NCI-H2227 treated with DMSO at 0.1 percent for 48 hours (cell line): ENCODE results near the gene IGFBP4.

Experiments used
- DNase-seq: peaks from one replicate; lab custom pipeline; 2025; lab: John Stamatoyannopoulos, UW

Gene IGFBP4

DNA sequence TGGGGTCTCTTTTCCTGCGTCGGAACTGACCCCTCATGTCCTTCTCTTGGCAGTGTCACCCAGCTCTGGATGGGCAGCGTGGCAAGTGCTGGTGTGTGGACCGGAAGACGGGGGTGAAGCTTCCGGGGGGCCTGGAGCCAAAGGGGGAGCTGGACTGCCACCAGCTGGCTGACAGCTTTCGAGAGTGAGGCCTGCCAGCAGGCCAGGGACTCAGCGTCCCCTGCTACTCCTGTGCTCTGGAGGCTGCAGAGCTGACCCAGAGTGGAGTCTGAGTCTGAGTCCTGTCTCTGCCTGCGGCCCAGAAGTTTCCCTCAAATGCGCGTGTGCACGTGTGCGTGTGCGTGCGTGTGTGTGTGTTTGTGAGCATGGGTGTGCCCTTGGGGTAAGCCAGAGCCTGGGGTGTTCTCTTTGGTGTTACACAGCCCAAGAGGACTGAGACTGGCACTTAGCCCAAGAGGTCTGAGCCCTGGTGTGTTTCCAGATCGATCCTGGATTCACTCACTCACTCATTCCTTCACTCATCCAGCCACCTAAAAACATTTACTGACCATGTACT, 13.2 kb downstream of the IGFBP4 start:
- no peak for DNase-seq

DNA sequence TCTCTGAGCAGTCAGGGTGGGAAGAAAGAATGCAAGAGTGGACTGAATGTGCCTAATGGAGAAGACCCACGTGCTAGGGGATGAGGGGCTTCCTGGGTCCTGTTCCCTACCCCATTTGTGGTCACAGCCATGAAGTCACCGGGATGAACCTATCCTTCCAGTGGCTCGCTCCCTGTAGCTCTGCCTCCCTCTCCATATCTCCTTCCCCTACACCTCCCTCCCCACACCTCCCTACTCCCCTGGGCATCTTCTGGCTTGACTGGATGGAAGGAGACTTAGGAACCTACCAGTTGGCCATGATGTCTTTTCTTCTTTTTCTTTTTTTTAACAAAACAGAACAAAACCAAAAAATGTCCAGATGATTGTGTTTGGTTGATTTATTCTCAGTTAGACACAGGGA, 14.1 kb downstream of the IGFBP4 start:
- DNase-seq: no peak

DNA sequence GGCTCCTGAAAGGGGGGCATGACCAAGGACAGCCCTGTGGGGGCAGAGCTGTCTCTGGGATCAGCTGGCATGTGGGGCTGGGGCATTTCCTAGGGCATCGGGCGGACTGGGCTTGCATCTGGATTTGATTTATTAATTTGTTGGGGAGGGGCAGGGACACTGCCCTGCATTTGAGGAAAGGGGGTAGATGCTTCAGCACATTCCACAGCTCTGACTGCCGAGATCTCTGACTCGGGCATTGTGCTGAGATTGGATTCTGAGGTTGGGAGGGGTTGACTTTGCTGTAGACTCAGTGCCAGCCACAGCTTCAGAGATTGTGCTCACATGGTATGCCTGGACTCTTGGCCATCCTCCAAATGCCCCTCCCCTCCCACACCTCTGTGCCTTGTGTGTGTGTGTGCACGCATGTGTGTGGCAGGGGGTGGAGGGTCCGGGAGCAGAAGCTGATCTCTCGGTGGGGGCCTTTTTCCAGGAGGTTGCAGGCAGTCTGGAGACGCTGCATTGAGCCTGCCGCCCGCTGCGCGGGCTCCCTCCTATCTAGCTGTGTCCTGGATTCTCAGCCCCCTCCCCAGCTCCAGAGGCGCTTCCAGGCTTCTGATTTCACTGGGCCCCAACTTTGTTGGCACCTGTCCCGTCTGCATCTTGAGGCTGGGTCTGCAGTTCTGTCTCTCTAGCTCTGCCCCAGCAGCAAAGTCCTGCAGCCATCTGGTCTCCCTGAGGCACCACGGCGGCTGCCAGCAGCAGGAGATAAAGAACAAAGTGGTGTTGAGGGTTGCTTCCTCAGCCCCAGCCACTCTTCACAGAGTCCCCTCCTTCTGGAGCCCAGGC, 14.9 kb downstream of the IGFBP4 start:
- peak; percentile 26 for DNase-seq

DNA sequence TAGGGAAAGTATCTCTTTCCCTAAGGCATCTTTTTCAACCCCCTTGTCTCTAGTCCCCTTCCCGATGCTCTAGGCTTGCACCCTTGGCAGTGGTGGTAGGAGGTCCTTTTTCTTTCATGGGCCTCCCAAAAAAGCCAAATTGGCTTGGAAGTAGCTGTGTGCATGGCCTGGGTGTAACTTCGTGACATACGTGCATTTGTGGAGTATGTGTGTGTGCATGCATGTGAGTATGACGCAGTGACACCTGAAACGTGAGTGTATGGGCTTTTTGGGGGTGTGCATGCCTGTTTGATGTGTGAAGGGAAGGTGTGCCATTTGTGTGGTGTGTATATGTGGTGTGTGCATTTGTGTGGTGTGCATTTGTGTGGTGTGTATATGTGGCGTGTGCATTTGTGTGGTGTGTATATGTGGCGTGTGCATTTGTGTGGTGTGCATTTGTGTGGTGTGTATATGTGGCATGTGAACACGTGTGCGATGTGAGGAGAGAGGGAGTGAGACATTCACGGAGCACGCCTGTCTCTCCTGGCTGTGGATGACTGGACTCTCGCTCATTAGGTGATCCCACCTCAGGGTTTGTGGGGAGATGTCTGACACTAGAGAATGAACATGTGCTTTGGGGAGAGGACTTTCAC, 15.7 kb downstream of the IGFBP4 start:
- no peak for DNase-seq

DNA sequence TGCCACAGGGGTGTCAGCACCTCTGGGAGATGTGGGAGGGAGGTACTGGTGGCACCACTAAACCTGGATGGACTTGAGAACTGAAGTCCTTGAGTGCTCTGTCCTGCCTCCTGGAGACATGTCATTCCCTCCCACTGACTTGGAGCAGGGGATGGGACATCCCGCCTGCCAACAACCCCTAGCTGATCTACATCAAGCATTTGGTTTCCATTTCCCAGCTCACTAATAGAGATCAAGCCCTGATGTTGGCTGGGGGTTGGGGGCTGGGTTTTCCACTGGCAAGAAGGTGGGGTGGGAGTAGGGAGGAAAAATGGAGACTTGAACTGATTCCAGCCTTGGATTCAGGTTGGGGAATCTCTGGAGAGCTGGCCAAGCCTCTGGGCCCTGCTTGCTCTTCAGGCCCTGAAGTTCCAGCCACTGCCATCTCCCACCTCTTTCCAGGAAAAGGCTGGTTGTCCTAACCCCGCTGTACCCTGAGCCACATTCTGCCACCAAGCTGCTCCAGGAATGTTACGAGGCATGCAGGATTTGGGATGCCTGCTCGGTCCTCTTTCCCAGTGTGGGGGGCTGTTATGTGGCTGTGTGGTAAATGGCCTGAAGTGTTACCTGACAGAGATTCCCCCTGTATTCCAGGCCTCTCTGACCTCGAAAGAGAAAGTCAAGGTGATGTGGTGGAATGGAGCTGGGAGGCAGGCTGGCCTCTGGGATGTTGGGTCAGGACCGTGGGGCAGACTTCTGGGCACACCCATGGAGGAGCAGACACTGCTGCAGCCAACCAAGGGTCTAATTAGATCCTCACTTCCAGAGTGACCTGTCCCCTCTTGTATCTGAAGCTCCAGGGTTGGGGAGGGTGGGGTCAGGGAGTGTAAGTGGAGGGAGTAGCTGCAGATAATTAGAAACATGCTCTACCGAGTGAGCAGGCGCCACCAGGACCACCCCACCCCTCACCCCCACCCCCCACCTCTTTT, 16.7 kb downstream of the IGFBP4 start:
- DNase-seq: no peak

DNA sequence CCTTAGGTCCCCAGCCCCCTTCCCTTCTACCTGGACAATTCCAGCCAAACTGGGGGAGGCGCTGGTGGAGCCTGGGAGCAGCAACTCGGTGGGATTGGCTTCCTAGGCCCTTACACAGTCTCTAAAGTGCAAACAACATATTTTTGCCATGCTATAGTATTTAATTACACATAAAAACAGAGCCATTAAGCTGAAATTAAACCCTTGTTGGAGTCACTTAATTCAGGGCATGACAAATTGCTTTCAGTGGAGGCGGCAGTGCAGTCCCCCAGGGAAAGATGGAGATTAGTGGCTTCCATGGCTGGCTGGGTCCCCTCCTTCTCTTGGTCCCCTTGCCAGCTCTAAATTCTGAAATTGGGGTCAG, 17.3 kb downstream of the IGFBP4 start:
- no peak for DNase-seq

DNA sequence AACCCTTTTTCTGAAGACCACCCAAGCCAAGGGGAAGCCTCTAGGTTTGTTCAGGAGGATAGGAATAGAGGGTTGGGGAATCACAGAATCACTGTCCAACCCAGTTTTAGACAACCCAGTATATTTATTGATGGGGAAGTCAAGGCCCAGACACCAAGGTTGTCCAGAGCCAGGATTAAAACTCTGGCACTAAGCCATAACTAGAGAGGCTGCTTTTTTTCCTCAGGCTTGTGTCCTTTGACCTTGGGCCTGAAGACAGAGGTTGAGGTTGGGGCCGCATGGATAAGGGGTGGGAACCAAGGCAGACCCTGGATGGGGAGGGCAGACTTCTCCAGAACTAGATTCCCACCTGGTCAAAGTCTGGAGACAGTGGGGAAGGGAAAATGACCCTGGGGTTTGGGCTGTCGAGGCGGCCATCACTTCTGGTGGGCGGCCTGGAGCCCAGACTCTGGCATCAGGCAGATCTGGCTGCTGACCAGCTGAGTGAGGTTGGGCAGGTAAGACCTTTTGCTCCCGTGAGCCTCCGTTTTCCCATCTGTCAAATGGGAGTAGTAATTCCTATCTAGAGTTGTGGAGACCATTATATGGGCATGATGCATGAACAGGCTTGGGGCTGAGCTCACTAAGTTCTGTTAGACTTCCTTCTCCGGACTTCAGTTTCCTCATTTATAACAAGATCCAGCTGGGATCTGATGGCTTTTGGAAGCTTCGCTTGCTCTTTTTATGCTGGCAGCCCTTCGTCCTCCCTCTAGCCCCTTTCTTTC, 17.9 kb downstream of the IGFBP4 start:
- DNase-seq: no peak

DNA sequence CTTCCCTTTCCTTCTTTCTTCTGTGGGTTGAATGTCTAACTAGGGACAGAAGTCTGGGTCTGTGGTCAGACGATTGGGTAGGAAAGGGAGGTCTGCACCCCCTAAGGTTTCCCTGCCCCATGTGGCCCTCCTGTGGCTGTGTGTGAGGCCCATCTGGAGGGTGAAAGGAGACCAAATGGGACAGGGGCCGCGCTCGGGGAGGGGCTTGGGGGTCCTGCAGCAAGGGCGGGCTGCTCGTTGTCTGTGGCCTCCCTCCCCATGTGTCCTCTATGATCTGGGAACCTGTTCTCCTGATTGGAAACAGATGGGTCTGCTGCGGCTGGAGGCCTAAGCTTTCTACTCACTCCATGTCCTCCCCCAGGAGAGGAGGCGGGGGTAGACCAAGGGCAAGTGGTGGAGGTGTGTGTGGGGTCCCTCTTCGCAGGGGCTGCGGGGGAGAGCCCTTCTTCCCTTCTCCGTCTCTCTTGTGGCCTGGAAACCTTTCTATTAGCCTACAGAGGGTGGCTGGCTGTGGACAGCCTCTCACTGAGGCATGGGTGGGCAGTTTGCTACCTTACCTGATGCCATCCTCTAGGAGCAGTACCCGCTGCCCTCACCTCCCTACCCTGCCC, 18.6 kb downstream of the IGFBP4 start:
- DNase-seq: no peak

DNA sequence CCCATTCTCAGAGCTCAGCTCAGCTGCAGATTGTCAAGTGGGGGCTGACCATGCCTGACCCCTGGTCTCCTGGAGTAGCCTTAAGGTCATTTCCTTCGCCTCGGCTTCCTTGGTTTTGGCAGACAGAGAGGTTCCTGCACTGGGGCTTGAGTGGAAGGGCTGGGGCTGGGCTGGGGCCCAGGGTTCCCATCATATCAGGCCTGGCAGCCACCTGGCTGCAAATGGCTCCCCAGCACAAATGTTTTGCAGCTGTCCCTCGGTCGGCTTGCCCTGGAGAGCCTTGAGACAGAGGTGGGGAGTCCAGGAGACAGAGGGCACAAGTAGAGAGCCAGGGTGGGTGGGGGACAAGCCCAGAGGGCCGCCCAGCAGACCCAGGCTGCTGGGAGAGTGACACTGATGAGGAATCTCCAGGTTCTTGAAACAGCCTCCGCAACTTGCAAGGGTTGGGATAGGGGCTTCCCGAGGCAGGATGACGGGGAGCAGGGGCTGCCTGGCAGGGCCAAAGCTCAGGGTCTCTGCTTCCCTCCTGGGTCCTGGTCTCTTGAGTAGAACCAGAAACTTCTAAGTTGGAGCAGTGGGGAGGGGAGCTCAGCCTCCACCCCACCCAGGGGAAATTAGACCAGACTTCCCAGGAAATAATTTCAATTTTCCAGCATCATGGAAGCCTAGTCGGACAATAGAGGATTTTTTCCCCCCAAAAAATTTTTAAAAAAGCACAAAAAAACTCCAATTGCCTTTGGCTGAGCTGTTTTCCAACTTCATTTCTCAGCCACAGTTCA, 19.3 kb downstream of the IGFBP4 start:
- no peak for DNase-seq

DNA sequence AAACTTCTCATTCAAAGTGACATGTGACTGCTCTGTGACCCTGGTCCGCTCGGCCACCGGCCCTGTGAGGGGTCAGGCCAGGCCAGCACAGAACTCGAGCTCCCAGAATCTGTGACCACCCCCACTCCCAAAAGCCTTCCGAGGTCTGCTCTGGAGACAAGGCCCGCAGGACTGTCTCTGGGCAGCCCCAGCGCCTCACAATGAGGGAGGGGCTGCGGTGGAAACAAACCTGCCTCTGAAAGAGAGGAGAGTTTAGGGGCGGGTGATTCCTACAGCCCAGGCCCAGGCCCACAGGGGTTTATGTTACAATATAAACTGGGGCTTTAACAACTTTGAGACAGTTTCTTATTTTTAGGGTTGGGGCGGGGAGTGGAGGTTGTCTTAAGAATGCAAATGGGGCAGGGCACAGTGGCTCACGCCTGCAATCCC, 19.9 kb downstream of the IGFBP4 start:
- no peak for DNase-seq

DNA sequence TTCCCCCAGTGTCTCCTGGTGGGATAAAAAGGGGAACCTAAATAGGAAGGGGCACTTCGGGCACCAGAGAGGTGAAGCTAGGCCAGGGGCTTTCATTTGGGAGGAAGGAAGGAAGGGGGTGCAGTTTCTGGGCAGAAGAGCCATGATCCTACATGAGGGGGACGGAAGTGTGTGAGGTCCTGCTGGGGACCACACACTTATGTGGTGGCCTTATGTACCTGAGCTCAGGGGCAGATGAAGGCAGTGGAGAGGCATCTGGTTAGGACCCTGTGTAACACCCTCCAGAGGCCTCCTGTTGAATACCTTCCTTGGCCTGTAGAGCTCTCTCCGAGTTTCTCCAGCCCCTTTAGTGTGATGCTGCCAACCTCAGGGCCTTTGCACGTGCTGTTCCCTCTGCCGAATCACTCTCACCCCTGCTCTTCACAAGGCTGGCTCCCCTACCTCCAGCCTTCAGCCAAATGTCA, 21.2 kb downstream of the IGFBP4 start:
- no peak for DNase-seq

DNA sequence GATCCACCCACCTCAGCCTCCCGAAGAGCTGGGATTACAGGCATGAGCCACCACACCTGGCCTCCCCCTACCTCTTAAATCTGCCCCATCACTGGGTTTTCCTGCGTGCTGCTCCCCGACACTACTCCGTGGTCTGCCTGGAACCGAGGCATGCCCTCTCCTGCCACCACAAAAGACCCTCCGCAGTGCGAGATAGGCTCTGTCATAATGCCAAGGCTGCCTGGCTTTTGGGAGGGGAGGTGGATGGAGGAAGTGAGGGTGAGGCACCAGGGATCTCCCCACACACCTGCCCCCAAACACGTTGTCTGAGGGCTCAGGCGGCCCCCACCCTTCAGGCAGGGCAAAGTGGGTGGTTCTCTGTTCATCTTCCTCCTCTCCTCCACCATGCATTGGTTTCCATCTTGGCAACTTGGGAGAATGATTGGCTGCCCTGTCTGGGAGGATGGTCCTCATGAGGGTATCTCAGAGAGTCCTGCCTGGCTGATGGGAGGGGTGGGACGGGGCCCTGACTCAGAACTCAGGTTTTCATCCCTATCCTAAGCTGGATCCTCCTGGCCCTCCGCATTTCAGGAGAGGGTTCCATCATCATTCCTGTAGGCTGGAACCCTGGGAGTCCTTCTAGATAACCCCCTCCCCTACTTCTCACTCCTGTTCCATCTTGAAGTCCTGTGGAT, 23.2 kb downstream of the IGFBP4 start:
- no peak for DNase-seq

DNA sequence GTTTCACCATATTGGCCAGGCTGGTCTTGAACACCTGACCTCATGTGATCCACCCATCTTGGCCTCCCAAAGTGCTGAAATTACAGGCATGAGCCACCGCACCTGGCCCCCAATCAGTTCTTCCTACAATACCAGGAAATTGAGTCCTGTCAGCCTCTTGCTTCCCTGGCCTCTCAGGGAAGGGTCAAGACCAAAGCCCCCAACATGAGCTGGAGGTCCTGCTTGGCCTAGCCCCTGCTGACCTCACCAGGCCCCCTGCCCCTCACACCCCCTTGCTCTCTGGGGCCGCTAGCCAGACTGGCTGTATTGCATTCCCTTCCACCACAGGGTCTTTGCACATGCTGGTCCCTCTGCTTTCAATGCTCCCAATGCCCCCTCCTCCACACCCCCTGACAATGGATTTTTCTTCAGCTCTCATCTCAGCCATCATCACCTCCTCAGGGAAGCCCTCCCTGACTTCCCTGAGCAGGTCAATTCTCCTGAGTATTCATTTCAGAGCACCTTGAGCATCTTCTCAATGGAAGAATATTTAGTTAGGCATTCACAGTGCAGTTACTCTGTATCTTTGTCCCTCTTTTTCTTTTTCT, 24.1 kb downstream of the IGFBP4 start:
- no peak for DNase-seq

DNA sequence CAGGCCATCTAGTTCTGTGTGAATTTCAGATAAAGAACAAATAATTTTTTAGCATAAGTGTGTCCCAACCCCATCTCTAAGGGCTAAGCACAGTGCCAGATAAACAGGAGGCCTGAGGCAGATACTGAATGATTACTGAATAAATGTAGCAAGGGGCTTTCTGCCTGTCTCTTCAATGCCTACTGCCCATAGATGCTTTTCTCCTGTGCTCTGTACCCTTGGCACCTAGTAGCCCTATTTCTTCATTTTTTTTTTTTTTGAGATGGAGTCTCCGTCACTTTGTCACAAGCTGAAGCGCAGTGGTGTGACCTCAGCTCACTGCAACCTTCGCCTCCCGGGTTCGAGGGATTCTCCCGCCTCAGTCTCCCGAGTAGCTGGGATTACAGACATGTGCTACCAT, 25.3 kb downstream of the IGFBP4 start:
- DNase-seq: no peak

DNA sequence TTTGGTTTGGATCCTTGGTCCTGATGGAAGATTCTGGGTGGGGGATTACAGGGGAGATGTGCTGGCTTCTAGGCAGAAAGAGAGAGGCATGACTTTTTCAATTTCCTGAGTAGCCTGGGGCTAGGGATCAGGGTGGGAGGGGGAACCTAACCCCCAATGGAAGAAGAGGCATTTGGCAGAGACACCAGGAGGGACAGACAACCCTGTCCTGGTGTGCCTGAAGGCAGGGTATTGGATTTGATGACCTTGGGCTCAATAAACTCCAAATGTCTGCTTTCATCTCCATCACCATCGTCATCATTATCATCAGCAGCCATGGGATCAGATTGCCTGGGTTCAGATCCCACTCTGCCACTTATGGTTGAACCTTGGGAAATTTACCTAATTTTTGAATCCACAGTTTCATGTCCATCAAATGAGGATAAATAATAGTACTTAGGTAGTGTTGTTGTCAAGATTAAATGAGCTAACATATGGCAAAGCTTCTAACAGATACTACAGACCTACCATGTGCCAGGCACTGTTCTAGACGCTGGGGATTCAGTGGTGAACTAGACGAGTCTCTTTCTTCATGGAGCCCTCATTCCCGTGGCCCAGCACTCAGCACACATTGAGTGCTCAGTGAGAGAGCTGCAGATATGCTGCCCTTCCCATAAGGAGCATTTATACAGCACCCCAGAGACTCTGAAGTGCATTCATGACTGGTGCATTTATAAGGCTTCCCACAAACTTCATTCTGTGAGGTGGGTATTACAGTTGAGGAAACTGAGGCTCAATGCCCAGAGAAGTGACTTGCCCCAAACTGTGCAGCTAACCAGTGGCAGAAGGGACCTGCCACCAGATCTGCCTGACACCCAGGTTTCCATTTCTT, 26.8 kb downstream of the IGFBP4 start:
- no peak for DNase-seq

DNA sequence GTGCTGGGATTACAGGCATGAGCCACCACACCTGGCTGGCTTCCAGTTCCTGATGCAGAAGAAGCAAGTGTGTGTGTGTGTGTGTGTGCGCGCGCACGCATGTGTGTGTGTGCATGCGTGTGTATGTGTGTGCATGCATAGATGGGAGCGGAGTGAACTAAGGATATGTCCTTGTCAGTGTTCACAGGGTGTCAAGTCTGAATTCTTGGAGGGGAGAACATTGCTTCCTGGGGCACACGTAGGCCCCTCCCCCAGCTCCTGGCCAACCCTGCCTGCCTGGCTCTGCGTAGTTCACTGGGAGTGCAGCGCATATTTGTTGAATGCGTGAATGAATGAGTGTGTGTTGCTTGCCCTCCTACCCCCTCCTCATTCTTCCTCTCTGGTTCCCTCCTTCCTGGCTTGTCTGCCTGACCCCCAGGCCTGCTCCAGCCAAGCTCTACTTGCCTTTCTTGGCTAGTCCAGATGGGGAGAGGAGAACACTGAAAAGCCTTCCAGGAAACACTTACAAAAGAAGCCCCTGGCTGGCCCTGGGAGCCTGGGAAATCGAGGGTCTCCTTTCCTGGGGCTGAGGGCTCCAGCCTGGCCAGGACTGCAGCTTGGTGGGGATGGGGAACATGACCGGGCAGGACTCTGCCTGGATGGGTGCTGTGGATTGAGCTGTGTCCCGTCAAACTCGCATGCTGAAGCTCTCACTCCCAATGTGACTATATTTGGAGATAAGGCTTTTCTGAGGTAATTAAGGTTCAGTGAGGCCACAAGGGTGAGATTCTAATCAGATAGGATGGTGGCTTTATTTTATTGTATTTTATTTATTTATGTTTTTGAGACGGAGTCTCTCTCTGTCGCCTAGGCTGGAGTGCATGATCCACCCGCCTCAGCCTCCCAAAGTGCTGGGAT, 27.9 kb downstream of the IGFBP4 start:
- DNase-seq: no peak
